Retinal pigment epithelial cell (primary cell): Measurements from ENCODE around the gene IGFLR1.
"Not testable (repeated sequence)": the region's sequence is repeated elsewhere in the genome, so short reads cannot be mapped to it uniquely, and the experiment has no call there.

Source experiments
- DNase-seq: peaks from one replicate; pipeline ENCODE4 v3.0.0-alpha.2; 2010; ENCODE audit warnings: low read depth
- H3K4me3 ChIP-seq: 2 replicates; pipeline ENCODE4 v1.5.1; 2011; ENCODE audit warnings: mild to moderate bottlenecking, low read length, control low read depth, moderate library complexity
- CTCF ChIP-seq: conservative IDR thresholded peaks from 2 replicates; pipeline ENCODE4 v1.5.1; 2011; ENCODE audit warnings: low read depth, low read length, control low read depth, inconsistent platforms

Gene IGFLR1

GRCh38 chr19:35702223-35703012, 39.8 kb downstream of the IGFLR1 start:
- peak; percentile 91 for DNase-seq
- TF ChIP-seq CTCF: no peak
- H3K4me3 ChIP-seq: peak overlapping the region; percentile 65

GRCh38 chr19:35696835-35697234, 45.4 kb downstream of the IGFLR1 start:
- no peak for DNase-seq
- TF ChIP-seq CTCF: no peak
- H3K4me3 ChIP-seq: no peak overlapping the region

- no peak for TF ChIP-seq CTCF
- no peak overlapping the region for H3K4me3 ChIP-seq
- no peak for DNase-seq
Observed at GRCh38 chr19:35695895-35696422, 46.3 kb downstream of the IGFLR1 start.

GRCh38 chr19:35693835-35694599, 48.2 kb downstream of the IGFLR1 start:
- peak; percentile 33 for DNase-seq
- TF ChIP-seq CTCF: peak; percentile 99
- no peak overlapping the region for H3K4me3 ChIP-seq

- no peak for DNase-seq
- H3K4me3 ChIP-seq: no peak overlapping the region
- no peak for TF ChIP-seq CTCF
Observed at GRCh38 chr19:35693422-35693821, 48.8 kb downstream of the IGFLR1 start.

- no peak for TF ChIP-seq CTCF
- no peak overlapping the region for H3K4me3 ChIP-seq
- no peak for DNase-seq
Observed at GRCh38 chr19:35692010-35692409, 50.2 kb downstream of the IGFLR1 start.

GRCh38 chr19:35691106-35691505, 51.1 kb downstream of the IGFLR1 start:
- DNase-seq: not testable (repeated sequence)

More at GRCh38 chr19:35691106-35691505, 51.1 kb downstream of the IGFLR1 start:
- H3K4me3 ChIP-seq: not testable (repeated sequence)
